HG03520 (cell line): ENCODE measurements around the gene DEPDC7.

Experiments
- ATAC-seq: cut with Tn5 transposase; IDR thresholded peaks from one replicate; pipeline ENCODE4 v1.9.1; 2021; ENCODE audit warnings: mild to moderate bottlenecking, moderate library complexity; ENCODE audit not compliant: unreplicated experiment

Gene DEPDC7

DNA sequence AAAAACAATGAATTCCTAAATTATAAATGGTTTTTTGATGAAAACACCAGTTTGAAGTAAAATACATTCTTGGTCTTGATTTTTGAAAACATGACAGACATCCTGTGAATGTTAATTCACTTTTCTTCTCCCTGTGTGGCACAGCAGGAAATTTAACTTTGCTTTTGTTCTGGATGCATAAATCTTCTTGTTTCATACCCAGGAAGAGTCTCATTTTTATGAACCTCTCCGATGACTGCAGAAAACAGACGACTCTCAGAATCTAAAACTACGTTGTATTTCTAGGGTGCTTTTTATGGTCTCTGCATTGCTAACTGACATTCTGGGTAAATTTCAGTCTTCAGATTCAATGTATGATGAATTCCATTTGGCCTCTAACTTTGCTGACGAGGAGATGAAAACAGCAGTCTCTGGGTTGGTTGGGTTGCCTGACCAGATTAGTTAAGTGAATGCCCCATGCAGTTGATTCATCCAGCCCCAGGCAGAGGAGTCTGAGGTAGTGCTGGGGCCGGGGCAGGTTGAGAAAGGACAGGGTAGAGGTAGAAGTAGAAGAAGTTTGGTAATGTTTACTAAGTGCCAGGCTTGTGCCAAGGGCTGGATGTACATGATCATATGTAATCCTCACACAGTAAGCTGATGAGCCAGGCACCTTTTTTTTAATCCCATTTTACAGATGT lies 43.8 kb downstream of the DEPDC7 start:
- ATAC-seq, result no peak

DNA sequence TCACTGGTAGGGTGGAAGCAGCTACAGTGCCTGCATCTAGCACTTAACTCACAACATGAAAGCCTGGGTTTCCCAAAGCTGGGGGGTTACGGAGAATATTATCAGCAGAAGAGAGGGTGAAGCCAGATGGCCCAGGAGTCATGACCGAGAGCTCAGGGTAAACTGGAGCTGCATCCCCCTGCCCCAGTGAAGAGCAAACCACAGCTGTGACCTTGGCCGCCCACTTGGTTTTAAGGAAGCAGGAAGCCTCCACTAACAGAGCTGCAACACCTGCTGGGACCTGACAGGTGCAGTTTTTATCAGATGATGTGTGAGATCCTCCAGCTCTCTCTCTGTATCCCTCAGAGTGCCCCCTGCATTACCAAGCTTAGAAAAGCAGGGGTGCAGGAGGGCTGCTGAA lies 44.6 kb downstream of the DEPDC7 start:
- ATAC-seq, result no peak

DNA sequence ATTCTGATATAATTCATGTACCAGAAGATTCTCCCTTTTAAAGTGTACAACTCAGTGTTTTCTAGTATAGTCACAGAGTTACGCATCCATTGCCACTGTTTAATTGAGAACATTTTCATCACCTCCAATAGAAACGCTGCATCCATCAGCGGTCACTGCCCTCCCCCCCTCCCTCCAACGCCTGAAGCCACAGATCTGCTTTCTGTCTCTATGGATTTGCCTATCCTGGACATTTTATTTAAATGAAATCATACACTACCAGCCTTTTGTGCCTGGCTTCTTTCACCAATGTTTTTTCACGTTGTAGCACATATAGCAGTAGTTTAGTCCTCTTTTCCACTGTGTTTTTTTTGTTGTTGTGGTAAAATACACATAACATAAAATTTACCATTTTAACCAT lies 46.5 kb downstream of the DEPDC7 start:
- ATAC-seq, result no peak

DNA sequence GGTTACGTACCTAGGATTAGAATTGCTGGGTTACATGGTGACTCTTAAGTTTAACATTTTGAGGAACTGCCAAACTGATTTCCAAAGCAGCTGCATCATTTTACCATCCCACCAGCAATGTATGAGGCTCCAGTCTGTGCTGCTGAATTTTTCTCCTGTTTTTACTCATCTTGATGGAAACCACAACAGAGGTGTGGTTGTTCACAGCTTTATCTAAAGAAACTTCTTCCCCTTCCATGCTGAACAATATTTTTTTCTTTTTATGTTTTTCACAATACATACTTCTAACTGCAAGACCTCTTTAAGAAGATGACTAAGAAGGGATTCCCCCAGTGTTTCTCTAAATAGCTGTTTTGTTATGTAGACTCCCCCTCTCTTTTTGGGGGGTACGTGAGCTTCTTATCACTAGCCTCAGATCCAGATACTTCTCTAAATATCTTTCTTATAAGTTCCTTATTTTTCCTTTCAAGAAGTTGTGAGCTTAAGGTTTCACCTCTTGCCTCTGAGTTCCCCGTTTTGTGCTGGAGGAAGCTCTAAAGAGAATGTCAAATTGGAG lies 47.7 kb downstream of the DEPDC7 start:
- no peak for ATAC-seq

DNA sequence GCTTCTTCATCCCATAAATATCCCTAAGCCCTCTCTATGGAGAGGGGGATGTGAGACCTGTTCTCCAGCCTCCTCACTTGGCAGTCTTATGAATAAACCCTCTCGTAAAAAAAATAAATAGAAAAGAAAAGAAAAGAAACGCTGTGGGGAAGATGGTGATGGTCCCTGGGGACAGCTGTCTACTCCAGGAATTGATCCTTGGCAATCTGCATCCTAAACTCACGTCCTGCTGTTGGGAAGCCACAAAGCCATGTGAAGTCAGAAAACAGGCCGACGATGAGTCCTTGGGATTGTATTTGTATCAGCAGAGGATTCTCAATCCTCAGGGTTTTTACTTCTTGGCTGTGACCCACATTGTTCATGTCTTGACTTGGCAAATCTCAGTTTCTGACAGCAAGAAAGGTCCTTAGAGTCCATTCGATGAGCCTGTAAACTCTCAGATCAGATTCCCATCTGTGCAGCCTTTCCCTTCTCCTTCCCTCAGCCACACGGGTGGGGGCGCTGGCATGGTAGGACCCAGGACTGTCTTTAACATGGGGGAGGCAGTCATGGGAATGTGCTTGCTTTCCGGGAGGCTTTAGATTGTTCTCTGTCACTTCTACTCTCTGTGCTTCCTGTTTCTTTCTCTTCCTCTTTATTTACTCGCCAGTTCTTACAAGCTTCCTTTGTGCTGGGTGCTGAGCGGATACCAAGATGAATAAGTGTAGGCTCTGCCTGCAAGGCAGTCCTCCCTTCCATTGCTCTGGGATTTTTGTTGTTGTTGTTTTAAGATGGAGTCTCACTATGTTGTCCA lies 48.6 kb downstream of the DEPDC7 start:
- ATAC-seq, result no peak

DNA sequence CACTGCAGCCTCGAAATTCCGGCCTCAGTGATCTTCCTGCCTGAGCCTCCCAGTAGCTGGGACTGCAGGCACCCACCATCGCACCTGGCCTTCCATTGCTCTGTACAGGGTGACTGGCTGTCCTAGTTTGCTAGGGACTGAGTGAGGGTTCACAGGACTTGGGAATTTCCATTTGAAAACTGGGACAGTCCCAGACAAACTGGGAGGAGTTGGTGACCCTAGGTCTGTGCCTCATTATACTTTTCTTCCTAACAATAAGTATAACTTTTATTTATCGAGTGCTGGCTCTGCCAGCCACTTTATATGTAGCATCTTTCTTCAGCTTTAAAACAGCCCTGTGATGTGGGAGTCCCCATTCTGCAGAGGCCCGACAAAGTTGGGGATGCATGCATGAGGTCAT lies 49.2 kb downstream of the DEPDC7 start:
- ATAC-seq, result no peak

DNA sequence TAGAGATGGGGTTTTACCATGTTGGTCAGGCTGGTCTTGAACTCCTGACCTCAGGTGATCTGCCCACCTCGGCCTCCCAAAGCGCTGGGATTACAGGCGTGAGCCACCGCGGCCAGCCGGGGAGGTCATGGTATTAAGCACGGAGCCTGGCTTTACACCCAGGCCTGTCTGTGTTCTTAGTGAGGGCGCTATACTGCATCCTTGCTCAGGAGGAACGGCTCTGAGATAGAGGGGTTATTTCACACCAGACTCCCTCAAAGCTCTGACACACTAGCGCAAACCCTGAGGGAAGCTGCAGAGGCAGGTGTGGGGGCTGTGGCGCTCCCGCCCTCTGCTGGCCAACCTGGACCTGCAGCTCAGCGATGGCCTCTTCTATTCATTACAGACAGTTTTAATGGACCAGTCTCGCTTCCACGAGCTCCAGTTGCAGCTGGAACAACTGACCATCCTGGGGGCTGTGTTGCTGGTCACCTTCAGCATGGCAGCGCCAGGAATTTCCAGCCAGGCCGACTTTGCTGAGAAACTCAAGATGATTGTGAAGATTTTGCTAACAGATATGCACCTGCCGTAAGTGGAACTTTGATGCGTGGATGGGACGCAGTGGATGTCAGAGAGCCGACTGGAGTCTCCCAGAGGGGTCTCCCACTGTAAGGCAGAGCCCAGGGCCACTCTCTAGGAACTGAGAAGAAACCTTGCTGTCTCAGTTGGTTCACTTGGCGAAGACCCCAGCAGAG lies 49.9 kb downstream of the DEPDC7 start:
- ATAC-seq, result no peak

DNA sequence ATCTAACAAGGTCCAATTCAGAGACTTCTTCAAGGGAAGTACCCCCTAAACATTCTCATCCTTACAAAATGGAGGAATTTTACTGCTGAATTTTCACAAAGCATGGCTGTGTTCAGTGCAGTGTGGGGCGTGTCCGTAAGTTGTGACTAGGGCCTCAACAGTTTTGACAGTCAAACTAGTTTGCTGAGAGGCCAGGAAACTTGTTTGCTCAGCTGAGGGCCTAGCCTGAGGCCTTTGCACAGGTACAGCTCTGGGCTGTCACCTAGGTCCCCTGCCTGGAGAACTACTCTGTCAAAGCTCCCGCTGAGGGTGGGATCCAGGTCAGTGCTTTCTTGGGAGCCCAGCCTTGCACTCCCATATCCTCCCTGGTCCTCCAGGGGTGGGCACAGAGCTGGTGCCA lies 51.6 kb downstream of the DEPDC7 start:
- no peak for ATAC-seq

DNA sequence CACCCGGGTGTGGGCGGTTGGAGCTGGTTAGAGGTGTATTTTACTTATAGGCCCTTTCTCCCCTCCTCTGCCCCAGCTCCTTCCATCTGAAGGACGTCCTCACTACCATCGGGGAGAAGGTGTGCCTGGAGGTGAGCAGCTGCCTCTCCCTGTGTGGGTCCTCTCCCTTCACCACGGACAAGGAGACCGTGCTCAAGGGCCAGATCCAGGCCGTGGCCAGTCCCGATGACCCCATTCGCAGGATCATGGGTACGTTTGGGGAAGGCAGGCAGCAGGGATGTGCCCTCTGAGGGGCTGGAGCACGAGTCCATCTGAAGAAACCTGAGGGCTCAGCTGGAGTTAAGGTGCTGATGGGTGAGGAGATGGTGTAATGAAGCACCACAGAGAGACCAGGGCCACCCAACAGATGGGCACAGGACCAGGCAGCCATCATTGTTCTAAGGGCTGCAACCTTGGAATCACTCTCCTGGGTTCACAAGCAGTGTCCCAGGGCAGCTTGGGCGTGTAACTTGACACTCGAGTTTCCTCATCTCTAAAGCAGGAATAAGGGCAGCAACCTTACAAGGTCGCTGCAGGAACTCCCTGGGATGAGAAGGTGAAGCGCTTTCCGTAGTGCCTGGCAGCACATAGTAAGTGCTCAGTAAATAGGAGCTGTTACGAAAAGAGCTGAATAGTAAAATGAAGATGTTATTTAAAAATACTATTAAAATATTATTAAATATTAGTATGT lies 53.1 kb downstream of the DEPDC7 start:
- ATAC-seq, result no peak

DNA sequence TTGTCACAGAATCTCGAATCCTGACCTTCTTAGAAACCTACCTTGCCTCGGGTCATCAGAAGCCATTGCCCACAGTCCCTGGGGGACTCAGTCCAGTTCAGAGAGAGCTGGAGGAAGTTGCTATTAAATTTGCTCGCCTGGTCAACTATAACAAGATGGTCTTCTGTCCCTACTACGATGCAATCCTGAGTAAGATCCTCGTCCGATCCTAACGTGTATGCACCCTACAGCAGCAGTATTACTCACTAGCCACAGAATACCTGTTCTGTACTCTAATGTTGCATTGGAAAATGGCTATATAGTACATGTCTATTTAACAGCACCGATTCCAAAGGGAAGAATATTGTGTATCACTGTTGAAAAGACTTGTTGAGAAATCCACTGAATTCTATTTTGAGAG lies 56.8 kb downstream of the DEPDC7 start:
- no peak for ATAC-seq
